ENCODE data around the gene ALPK3. TPM values are rescaled to one million over a fixed set of nuclear protein-coding genes. Genes with fewer than 3 reads are reported as not detected.

Gene ALPK3
- total RNA-seq, 3 donors from 2014 or later (not counting 1 experiment from before 2014, with no cell fraction given) = 0.35 to 1.1 (median 0.63) TPM

DNA sequence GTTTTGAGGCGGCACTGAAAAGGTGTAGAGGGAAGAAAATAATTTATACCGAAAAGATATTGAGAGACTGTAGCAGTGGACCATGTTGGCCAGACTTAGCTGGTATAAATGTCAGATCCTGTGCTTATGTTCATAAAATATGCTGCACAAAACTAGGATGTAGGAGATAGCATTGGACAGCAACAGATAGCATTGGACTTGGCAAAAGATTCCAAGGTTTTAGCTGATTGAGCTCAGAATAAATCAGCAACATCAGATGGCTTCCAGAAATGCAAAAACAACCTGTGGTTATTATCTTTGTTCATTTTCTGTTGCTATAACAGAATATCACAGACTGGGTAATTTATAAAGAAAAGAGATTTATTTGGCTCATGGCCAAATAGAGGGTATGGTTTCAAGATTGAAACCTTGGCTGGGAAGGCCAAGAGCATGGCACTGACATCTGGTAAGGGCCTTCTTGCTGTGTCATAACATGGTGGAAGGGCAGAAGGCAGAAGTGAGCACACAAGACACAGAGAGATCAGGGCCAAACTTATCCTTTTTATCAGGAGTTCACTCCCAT is 102.0 kb downstream of the ALPK3 start:
- peaks cover 14% of the 10 kb centered on the region in 2 donors for H3K4me1 Mint-ChIP-seq
- intact Hi-C loops (cut with micrococcal nuclease) = no loop called here
- no peaks in the 10 kb centered on the region for H3K36me3 Mint-ChIP-seq
- no peak overlapping the region for H3K4me3 Mint-ChIP-seq
- no peaks in the 10 kb centered on the region for H3K9me3 ChIP-seq (ENCODE audit: control insufficient read depth, insufficient read depth, low read length)
- H3K27ac Mint-ChIP-seq = no peak overlapping the region
- peaks cover 0 to 2% of the 10 kb centered on the region in 2 donors for H3K27me3 Mint-ChIP-seq (ENCODE audit: low read depth in 2 of 2)
- no peaks in the 10 kb centered on the region for H3K27me3 ChIP-seq (ENCODE audit: control insufficient read depth, insufficient read depth, low read length)
- WGBS (ENCODE audit: insufficient coverage) = 94% methylated on average over 2 of the region's 2 CpGs
- H3K36me3 ChIP-seq (ENCODE audit: control insufficient read depth, insufficient read depth, low read length) = no peaks in the 10 kb centered on the region
- ATAC-seq (no peak), DNase-seq (no peak)
- no peak overlapping the region for H3K27ac ChIP-seq (ENCODE audit: low read length)
- peaks cover 12% of the 10 kb centered on the region for H3K4me1 ChIP-seq (ENCODE audit: control insufficient read depth, insufficient read depth, low read length)
- H3K9me3 Mint-ChIP-seq = no peaks in the 10 kb centered on the region
- TF ChIP-seq, protein P1, sequence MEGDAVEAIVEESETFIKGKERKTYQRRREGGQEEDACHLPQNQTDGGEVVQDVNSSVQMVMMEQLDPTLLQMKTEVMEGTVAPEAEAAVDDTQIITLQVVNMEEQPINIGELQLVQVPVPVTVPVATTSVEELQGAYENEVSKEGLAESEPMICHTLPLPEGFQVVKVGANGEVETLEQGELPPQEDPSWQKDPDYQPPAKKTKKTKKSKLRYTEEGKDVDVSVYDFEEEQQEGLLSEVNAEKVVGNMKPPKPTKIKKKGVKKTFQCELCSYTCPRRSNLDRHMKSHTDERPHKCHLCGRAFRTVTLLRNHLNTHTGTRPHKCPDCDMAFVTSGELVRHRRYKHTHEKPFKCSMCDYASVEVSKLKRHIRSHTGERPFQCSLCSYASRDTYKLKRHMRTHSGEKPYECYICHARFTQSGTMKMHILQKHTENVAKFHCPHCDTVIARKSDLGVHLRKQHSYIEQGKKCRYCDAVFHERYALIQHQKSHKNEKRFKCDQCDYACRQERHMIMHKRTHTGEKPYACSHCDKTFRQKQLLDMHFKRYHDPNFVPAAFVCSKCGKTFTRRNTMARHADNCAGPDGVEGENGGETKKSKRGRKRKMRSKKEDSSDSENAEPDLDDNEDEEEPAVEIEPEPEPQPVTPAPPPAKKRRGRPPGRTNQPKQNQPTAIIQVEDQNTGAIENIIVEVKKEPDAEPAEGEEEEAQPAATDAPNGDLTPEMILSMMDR (IDR thresholded peaks at IDR 0.05) = no peak
- H3K4me3 ChIP-seq (ENCODE audit: low read length) = no peak overlapping the region

DNA sequence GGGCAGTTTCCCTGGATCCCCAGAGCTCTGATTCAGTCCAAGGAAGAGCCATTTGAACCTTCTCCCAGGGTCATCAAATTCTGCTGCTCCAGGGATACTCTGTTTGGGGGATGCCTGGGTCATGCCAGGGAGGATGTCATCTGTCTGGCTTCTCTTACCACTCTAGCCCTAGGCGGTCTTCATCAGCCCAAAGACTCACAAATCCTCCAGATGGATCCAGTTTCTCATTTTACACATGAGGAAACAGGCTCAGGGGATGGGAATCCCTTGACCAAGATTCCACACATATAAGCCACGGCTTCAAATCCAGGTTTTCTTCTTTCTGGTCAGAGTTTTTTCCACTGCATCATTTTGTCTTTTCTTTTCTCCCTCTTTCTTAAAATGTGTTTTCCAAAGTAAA is 104.0 kb downstream of the ALPK3 start:
- Histone ChIP-seq H3K4me3 (ENCODE audit: low read length) (no peak overlapping the region), H3K4me1 (ENCODE audit: control insufficient read depth, insufficient read depth, low read length) (no peaks in the 10 kb centered on the region), H3K27me3 (ENCODE audit: control insufficient read depth, insufficient read depth, low read length) (no peaks in the 10 kb centered on the region), H3K27ac (ENCODE audit: low read length) (no peak overlapping the region), H3K9me3 (ENCODE audit: control insufficient read depth, insufficient read depth, low read length) (no peaks in the 10 kb centered on the region), H3K36me3 (ENCODE audit: control insufficient read depth, insufficient read depth, low read length) (no peaks in the 10 kb centered on the region)
- Mint-ChIP-seq H3K36me3 (no peaks in the 10 kb centered on the region), H3K9me3 (no peaks in the 10 kb centered on the region), H3K4me3 (no peak overlapping the region), H3K27me3 (ENCODE audit: low read depth in 2 of 2) (no peaks in the 10 kb centered on the region), H3K27ac (no peak overlapping the region), H3K4me1 (no peaks in the 10 kb centered on the region)
- intact Hi-C loops (cut with micrococcal nuclease) = no loop called here
- DNase-seq = no peak
- TF ChIP-seq, protein P1 (IDR thresholded peaks at IDR 0.05) = no peak
- ATAC-seq = no peak
- WGBS (ENCODE audit: insufficient coverage) = 71% methylated on average over 2 of the region's 2 CpGs

DNA sequence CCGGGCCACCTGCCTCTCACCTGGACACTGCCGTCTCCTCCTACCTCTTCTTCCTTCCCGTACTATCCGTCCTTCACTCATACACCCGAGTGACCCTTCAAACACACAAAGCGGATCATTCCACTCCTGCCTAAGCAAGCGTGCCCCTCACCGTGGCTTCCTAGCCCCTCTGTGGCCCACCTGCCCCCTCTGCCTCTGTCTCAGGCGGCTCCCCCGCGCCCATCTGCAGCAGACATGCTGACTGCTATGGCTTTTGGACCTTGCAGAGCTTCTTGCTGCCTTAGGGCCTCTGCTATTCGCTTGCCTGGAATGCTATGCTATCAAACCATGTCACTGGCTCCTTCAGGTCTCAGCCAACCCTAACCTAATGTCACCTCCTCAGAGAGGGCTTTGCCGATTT is 105.4 kb downstream of the ALPK3 start:
- WGBS (ENCODE audit: insufficient coverage) = 95% methylated on average over 13 of the region's 13 CpGs
- no peak overlapping the region for H3K27ac Mint-ChIP-seq
- no peaks in the 10 kb centered on the region for H3K27me3 ChIP-seq (ENCODE audit: control insufficient read depth, insufficient read depth, low read length)
- H3K27me3 Mint-ChIP-seq (ENCODE audit: low read depth in 2 of 2) = no peaks in the 10 kb centered on the region
- H3K4me3 ChIP-seq (ENCODE audit: low read length) = no peak overlapping the region
- no peaks in the 10 kb centered on the region for H3K36me3 ChIP-seq (ENCODE audit: control insufficient read depth, insufficient read depth, low read length)
- DNase-seq (no peak), ATAC-seq (no peak)
- H3K9me3 ChIP-seq (ENCODE audit: control insufficient read depth, insufficient read depth, low read length) = no peaks in the 10 kb centered on the region
- no peaks in the 10 kb centered on the region for H3K4me1 Mint-ChIP-seq
- H3K27ac ChIP-seq (ENCODE audit: low read length) = no peak overlapping the region
- H3K9me3 Mint-ChIP-seq = no peaks in the 10 kb centered on the region
- H3K36me3 Mint-ChIP-seq = no peaks in the 10 kb centered on the region
- TF ChIP-seq, protein P1 (IDR thresholded peaks at IDR 0.05) = no peak
- H3K4me3 Mint-ChIP-seq = no peak overlapping the region
- intact Hi-C loops (cut with micrococcal nuclease) = no loop called here
- no peaks in the 10 kb centered on the region for H3K4me1 ChIP-seq (ENCODE audit: control insufficient read depth, insufficient read depth, low read length)

Other genes starting within 250 kb of the ALPK3 start
- 1 to 10 TPM; 5.0 to 8.3 (median 5.5) TPM for gene ZSCAN2, start 216.3 kb upstream of the ALPK3 start, total RNA-seq
- 10 to 100 TPM; 19.2 to 26.7 (median 19.7) TPM for gene WDR73, start 163.1 kb upstream of the ALPK3 start, total RNA-seq
- gene NMB, start 159.2 kb upstream of the ALPK3 start, total RNA-seq = 1 to 10 TPM; 3.8 to 6.4 (median 5.1) TPM
- 10 to 100 TPM; 78.7 to 89.3 (median 81.8) TPM for gene SEC11A, start 101.2 kb upstream of the ALPK3 start, total RNA-seq
- gene ZNF592, start 68.8 kb upstream of the ALPK3 start, total RNA-seq = 10 to 100 TPM; 38.0 to 43.8 (median 39.1) TPM
- not detected for gene SLC28A1, start 67.3 kb downstream of the ALPK3 start, total RNA-seq
- 10 to 100 TPM; 21.0 to 24.2 (median 23.8) TPM for gene PDE8A, start 164.5 kb downstream of the ALPK3 start, total RNA-seq

Data from natural killer cell (primary cell).